GM20000 (cell line): ENCODE measurements around the gene PNPLA7.
"Not testable (repeated sequence)": the region's sequence is repeated elsewhere in the genome, so short reads cannot be mapped to it uniquely, and the experiment has no call there.

Experiments
- DNase-seq: peaks from one replicate; pipeline ENCODE4 v3.0.0; 2012; ENCODE audit warnings: low spot score
- TF ChIP-seq, protein P1 (sequence below): IDR thresholded peaks from 2 replicates; pipeline ENCODE4 v1.5.1; 2012; ENCODE audit warnings: mild to moderate bottlenecking, control low read depth; ENCODE audit errors: extremely low read depth, missing control alignments

PNPLA7 gene

DNA sequence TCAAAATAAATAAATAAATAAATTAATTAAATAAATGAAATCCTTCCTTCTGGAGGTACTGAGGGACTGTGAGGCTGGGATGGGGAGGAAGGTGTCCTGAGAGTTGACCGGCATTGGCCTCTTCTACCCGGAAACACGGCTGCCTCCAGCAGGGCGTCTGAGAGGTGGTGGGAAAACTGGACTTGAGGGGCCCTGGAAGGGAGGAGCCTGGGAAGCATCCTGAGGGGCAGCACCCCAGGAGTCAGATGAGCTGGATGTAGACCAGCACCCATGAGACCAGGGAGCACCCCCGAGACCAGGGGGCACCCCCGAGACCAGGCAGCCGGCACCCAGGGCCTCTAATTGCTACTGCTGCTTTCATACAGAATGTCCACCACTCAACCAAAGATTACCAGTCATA, 82.3 kb downstream of the PNPLA7 start:
- DNase-seq, result no peak

DNA sequence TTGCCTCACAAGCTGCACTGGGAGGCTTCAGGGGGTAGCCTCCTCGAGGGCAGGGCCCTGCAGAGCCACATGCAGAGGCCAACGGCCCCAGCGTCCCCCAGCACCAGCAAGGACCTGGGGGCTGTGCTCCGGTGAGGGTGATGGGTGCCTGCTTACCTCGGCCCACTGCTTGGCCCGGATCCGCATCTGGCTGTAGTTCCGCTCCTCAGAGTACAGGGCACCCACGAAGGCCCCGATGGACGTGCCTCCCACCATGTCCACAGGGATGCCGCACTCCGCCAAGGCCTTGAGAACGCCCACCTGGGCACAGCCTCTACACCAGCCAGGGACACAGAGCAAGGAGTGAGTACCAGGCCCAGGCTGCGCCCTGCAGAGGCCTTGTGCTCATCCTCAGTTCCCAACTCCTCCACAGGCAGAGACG, 83.0 kb downstream of the PNPLA7 start:
- no peak for DNase-seq
- TF ChIP-seq, protein P1, sequence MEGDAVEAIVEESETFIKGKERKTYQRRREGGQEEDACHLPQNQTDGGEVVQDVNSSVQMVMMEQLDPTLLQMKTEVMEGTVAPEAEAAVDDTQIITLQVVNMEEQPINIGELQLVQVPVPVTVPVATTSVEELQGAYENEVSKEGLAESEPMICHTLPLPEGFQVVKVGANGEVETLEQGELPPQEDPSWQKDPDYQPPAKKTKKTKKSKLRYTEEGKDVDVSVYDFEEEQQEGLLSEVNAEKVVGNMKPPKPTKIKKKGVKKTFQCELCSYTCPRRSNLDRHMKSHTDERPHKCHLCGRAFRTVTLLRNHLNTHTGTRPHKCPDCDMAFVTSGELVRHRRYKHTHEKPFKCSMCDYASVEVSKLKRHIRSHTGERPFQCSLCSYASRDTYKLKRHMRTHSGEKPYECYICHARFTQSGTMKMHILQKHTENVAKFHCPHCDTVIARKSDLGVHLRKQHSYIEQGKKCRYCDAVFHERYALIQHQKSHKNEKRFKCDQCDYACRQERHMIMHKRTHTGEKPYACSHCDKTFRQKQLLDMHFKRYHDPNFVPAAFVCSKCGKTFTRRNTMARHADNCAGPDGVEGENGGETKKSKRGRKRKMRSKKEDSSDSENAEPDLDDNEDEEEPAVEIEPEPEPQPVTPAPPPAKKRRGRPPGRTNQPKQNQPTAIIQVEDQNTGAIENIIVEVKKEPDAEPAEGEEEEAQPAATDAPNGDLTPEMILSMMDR, result no peak

More for the DNA sequence above, 82.3 kb downstream of the PNPLA7 start:
- TF ChIP-seq, protein P1, result no peak

DNA sequence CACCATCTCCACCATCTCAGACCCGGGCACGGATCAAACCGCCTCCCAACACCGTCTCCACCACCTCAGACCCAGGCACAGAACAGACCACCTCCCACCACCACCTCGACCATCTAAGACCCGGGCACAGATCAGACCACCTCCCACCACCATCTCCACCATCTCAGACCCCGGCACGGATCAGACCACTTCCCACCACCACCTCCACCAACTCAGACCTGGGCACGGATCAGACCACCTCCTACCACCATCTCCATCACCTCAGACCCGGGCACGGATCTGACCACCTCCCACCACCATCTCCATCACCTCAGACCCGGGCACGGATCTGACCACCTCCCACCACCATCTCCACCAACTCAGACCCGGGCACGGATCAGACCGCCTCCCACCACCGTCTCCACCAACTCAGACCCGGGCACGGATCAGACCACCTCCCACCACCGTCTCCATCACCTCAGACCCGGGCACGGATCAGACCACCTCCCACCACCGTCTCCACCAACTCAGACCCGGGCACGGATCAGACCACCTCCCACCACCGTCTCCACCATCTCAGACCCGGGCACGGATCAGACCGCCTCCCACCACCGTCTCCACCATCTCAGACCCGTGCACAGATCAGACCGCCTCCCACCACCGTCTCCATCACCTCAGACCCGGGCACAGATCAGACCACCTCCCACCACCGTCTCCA, 83.7 kb downstream of the PNPLA7 start:
- not testable (repeated sequence) for DNase-seq

DNA sequence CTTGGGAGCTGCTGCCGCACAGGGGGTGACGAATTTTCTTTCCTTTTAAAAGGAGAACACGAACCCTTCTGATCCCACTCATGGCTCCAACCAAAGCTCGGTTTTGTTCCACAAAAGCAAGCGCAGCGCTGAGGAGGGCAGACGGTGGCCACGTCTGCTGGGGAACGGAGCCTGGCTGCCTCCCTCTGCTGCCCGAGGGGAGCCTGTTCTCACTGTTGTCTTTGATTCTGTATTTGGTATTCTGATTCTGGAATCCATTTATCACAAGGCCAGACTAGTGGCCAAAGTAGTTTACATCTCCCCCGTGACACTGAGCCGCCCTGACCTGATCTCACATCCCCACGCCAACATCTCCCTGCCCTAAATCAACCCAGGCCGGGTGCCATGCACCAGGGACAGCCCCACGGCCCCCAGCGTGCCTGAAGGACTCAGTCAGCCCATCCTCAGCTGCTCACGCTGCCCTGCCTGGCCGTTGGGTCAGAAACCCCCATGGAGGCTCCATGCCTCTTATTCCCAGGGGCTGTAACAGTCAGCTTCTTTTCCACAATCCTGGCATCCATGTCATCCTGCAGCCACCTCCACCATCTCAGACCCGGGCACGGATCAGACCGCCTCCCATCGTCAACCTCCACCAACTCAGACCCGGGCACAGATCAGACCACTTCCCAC, 84.3 kb downstream of the PNPLA7 start:
- no peak for DNase-seq
- TF ChIP-seq, protein P1, result no peak

DNA sequence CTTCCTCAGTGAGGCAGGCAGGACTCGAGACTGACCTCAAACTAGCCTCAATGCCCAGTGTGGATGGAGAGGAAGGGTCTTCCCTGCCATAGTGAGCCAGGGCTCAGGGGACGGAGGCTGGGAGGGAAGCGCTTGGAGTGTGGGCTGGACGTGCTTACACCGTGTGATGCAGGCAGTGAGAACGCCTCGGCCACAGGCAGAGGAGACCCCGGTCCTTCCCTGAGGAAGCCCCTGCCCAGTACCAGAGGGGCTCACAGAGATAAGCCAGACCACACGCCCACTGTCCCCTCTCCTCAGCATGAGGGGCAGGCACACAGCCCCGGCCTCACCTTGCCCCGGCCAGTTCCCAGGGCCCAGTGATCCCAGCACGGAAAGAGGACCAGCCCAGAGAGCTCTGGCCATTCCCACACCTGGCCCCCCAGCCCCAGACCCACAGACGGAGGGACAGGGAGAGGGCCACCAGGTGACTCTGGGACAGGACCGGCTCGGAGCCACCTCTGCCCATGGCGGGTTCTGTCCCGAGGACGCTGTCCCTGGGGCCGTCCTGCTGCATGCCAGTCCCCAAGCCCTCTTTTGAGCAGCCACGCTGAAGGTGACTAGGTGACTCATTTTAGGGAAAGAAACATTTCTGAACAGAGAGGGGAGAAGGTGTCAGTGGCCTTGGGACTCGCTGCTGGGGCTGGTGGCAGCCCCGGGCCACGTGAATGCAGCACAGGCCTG, 85.0 kb downstream of the PNPLA7 start:
- TF ChIP-seq, protein P1, result no peak

DNA sequence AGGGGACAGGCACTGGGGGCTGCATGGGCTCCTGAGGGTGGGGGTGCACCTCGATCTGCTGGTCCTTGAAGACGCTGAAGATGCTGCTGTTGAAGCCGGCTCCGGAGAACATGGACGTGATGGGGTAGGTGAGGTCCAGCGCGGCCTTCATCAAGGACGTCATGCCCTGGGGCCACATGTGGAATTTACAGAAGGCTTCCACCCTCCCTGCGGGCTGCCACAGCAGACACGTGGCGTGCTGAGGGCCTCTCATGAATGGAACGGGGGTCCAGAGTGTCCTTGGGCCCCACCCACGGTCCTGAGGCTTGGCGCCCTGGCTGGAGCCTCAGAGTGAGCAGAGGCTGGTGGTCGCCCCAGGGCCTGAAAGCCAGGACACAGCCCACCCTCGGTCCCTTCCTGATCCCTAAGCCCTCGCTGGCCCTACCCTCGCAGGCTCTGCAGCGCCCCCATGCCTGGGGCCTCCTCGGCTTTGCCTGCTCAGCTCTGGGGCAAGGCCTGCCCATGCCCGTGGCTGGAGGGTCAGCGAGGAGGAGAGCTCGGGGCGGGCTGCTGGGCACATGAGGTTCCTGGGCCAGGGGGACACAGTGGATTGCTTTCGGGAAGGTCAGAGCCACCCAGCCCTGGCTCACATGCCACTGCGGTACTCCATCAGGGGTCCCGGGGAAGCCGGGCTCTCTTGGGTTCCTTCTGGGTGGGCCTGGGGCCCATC, 85.8 kb downstream of the PNPLA7 start:
- no peak for DNase-seq
- TF ChIP-seq, protein P1, result no peak

More for the DNA sequence above, 85.0 kb downstream of the PNPLA7 start:
- no peak for DNase-seq

DNA sequence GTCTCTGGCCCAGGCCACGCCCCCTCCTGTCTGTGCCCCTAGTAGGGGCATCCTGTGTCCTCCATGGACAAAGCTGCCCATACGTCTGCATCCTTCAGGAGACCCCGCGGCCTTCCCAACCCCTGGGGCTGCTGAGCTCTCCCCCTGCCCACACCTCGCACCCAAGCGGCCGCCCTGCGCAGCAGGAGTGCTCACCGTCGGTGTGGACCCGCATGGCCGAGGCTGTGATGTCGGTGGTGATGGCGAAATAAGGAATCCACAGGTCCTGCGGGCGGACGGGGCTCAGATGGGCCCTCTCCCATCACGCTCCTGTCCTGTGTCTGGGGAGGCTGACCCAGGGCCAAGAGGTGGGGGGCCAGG, 86.3 kb downstream of the PNPLA7 start:
- TF ChIP-seq, protein P1, result no peak
- DNase-seq, result no peak
